SK-N-SH (cell line): ENCODE results near the gene ZCCHC2. TPM values are rescaled to one million over a fixed set of nuclear protein-coding genes. Genes with fewer than 3 reads are reported as not detected.

ENCODE experiments used
- CTCF ChIA-PET: fragments of 300-600, 350-600 bp; formaldehyde crosslinking; extraction: SDS; loops from one replicate; lab custom pipeline; 2021; lab: Yijun Ruan, JAX
- POLR2A ChIA-PET: fragments of 350-600 bp; sonication (Branson Sonifier 250); formaldehyde crosslinking; extraction: SDS; loops from one replicate; lab custom pipeline; 2020; ENCODE audit warnings: antibody characterized with exemption, inconsistent platforms; lab: Yijun Ruan, JAX
- DNase-seq: peaks from one replicate; pipeline ENCODE4 v3.0.0; 2012
- H2AFZ ChIP-seq: fragments of 200-600 bp; sonication (generic); 2 replicates; pipeline ENCODE4 v1.8.1; 2016; ENCODE audit warnings: antibody characterized with exemption, mild to moderate bottlenecking, low read depth
- H3F3A ChIP-seq: fragments of 200-600 bp; sonication (generic); replicated peaks from 2 replicates; pipeline ENCODE3; 2016; ENCODE audit warnings: antibody characterized with exemption, mild to moderate bottlenecking; ENCODE audit not compliant: insufficient read depth
- H3K27ac ChIP-seq, 2 experiments: fragments of 200-500 bp in 1 of 2; fragments of 200-600 bp in 1 of 2; sonication (Bioruptor generic) in 1 of 2; sonication (generic), shearing (Covaris generic) in 1 of 2; 2 replicates each; pipeline versions ENCODE4 v1.5.1 to v1.6.1; 2014 to 2016; ENCODE audit warnings: low read depth in 2 of 2, inconsistent platforms in 1 of 2, low read length in 1 of 2, mild to moderate bottlenecking in 1 of 2, mixed read lengths in 1 of 2
- H3K27me3 ChIP-seq: fragments of 200-600 bp; sonication (generic), shearing (Covaris generic); 2 replicates; pipeline ENCODE4 v1.6.1; 2016; ENCODE audit warnings: mixed run types; ENCODE audit not compliant: insufficient read depth
- H3K36me3 ChIP-seq, 2 experiments: fragments of 200-500 bp in 1 of 2; fragments of 200-600 bp in 1 of 2; sonication (Bioruptor generic) in 1 of 2; sonication (generic) in 1 of 2; replicated peaks in 1 of 2; 2 replicates each; pipeline versions ENCODE3 to v1.5.1; 2014 to 2016; ENCODE audit warnings: low read length in 1 of 2, mild to moderate bottlenecking in 1 of 2; ENCODE audit not compliant: insufficient read depth in 2 of 2, control insufficient read depth in 1 of 2
- H3K4me1 ChIP-seq, 2 experiments: fragments of 200-500 bp in 1 of 2; fragments of 200-600 bp in 1 of 2; sonication (Bioruptor generic) in 1 of 2; sonication (generic), shearing (Covaris generic) in 1 of 2; 2 replicates each; pipeline versions ENCODE4 v1.5.1 to v1.6.1; 2014 to 2016; ENCODE audit warnings: low read depth in 1 of 2, low read length in 1 of 2, mixed run types in 1 of 2; ENCODE audit not compliant: insufficient read depth in 2 of 2, control insufficient read depth in 1 of 2
- H3K4me2 ChIP-seq: fragments of 200-600 bp; sonication (generic), shearing (Covaris generic); 2 replicates; pipeline ENCODE4 v1.6.1; 2017; ENCODE audit warnings: mixed run types
- H3K4me3 ChIP-seq, 2 experiments: fragments of 200-500 bp in 1 of 2; fragments of 200-600 bp in 1 of 2; sonication (Bioruptor generic) in 1 of 2; sonication (generic), shearing (Covaris generic) in 1 of 2; 2 replicates each; pipeline versions ENCODE4 v1.5.1 to v1.8.1; 2014 to 2016; ENCODE audit warnings: low read depth in 2 of 2, inconsistent platforms in 1 of 2, low read length in 1 of 2, mild to moderate bottlenecking in 1 of 2, mixed read lengths in 1 of 2, moderate library complexity in 1 of 2
- H3K79me2 ChIP-seq: fragments of 200-600 bp; sonication (generic); 2 replicates; pipeline ENCODE4 v1.8.1; 2017; ENCODE audit warnings: mild to moderate bottlenecking; ENCODE audit not compliant: insufficient read depth
- H3K9ac ChIP-seq: fragments of 200-600 bp; sonication (generic); 2 replicates; pipeline ENCODE4 v1.6.1; 2017; ENCODE audit warnings: mixed run types
- H3K9me2 ChIP-seq: fragments of 200-600 bp; sonication (generic); 2 replicates; pipeline ENCODE4 v1.6.1; 2017; ENCODE audit warnings: mixed run types
- H3K9me3 ChIP-seq: fragments of 200-600 bp; sonication (generic); 2 replicates; pipeline ENCODE4 v1.6.1; 2017; ENCODE audit warnings: mixed run types, mild to moderate bottlenecking, moderate library complexity
- H4K20me1 ChIP-seq: fragments of 200-600 bp; sonication (generic); 2 replicates; pipeline ENCODE4 v1.6.1; 2017; ENCODE audit warnings: mild to moderate bottlenecking, mixed run types; ENCODE audit not compliant: insufficient read depth
- CHD2 ChIP-seq: fragments of 150-350 bp; IDR thresholded peaks from 2 replicates; pipeline ENCODE4 v1.6.1; 2018; ENCODE audit warnings: low read length; ENCODE audit not compliant: partially characterized antibody
- EZH2phosphoT487 ChIP-seq: fragments of 200-600 bp; sonication (generic); IDR thresholded peaks from 2 replicates; pipeline ENCODE4 v1.6.1; 2017; ENCODE audit warnings: low read depth, mixed run types, mild to moderate bottlenecking, antibody characterized with exemption, moderate library complexity, borderline replicate concordance
- FOSL2 ChIP-seq: IDR thresholded peaks from 2 replicates; pipeline ENCODE4 v1.4.0; 2012; ENCODE audit warnings: low read depth, mild to moderate bottlenecking, moderate library complexity, borderline replicate concordance
- FOXJ3 ChIP-seq: sonication (generic); formaldehyde crosslinking; IDR thresholded peaks from 2 replicates; pipeline ENCODE4 v1.5.1; 2020; ENCODE audit warnings: mild to moderate bottlenecking, missing genetic modification reagents
- GABPA ChIP-seq: IDR thresholded peaks from 2 replicates; pipeline ENCODE4 v1.4.0; 2012; ENCODE audit warnings: low read depth, mild to moderate bottlenecking
- GATA2 ChIP-seq: sonication (generic); formaldehyde crosslinking; IDR thresholded peaks from 2 replicates; pipeline ENCODE4 v1.5.0; 2020; ENCODE audit warnings: mild to moderate bottlenecking, missing genetic modification reagents
- JUND ChIP-seq: IDR thresholded peaks from 2 replicates; pipeline ENCODE4 v1.4.0; 2012
- MXI1 ChIP-seq: IDR thresholded peaks from 2 replicates; pipeline ENCODE4 v1.6.1; 2012; ENCODE audit warnings: mild to moderate bottlenecking, low read depth, low read length, improper control_type of control experiment
- NRF1 ChIP-seq: IDR thresholded peaks from 2 replicates; pipeline ENCODE4 v1.6.1; 2012; ENCODE audit warnings: low read depth, mild to moderate bottlenecking, low read length
- RAD21 ChIP-seq: IDR thresholded peaks from 2 replicates; pipeline ENCODE4 v1.6.1; 2012; ENCODE audit warnings: mild to moderate bottlenecking, low read length
- RCOR1 ChIP-seq: fragments of 150-350 bp; IDR thresholded peaks from 2 replicates; pipeline ENCODE4 v1.6.1; 2017; ENCODE audit warnings: antibody characterized with exemption, low read length
- SMC3 ChIP-seq: IDR thresholded peaks from 2 replicates; pipeline ENCODE4 v1.6.1; 2012; ENCODE audit warnings: low read depth, low read length, improper control_type of control experiment
- YY1 ChIP-seq: IDR thresholded peaks from 2 replicates; pipeline ENCODE4 v1.4.0; 2012; ENCODE audit warnings: low read depth, mild to moderate bottlenecking
- WGBS: methylation state at CpG from one replicate; pipeline ENCODE4 v1.1.6; 2017; ENCODE audit warnings: low lambda C conversion rate; 5-methylcytosine and 5-hydroxymethylcytosine counted together
- polyA plus RNA-seq, 3 experiments: library from polyadenylated mRNA; depleted of rRNA; stranded (reverse); fragments of >200 nt; gene quantifications; 2 replicates each; pipeline ENCODE4 v1.2.3, GENCODE V29; 2012
- TF ChIP-seq, protein P1 (sequence below): fragments of 200-600 bp; sonication (generic); IDR thresholded peaks from 2 replicates; pipeline ENCODE4 v1.6.1; 2017; ENCODE audit warnings: antibody characterized with exemption, mild to moderate bottlenecking, moderate library complexity
- TF ChIP-seq, protein P2 (sequence below): IDR thresholded peaks from 2 replicates; pipeline ENCODE4 v1.6.1; 2012; ENCODE audit warnings: mild to moderate bottlenecking, low read depth, low read length, moderate library complexity

ZCCHC2 gene
- polyA plus RNA-seq, 1 of the 3 experiments (the other 2 are of a cell fraction), result 7.3 TPM

DNA sequence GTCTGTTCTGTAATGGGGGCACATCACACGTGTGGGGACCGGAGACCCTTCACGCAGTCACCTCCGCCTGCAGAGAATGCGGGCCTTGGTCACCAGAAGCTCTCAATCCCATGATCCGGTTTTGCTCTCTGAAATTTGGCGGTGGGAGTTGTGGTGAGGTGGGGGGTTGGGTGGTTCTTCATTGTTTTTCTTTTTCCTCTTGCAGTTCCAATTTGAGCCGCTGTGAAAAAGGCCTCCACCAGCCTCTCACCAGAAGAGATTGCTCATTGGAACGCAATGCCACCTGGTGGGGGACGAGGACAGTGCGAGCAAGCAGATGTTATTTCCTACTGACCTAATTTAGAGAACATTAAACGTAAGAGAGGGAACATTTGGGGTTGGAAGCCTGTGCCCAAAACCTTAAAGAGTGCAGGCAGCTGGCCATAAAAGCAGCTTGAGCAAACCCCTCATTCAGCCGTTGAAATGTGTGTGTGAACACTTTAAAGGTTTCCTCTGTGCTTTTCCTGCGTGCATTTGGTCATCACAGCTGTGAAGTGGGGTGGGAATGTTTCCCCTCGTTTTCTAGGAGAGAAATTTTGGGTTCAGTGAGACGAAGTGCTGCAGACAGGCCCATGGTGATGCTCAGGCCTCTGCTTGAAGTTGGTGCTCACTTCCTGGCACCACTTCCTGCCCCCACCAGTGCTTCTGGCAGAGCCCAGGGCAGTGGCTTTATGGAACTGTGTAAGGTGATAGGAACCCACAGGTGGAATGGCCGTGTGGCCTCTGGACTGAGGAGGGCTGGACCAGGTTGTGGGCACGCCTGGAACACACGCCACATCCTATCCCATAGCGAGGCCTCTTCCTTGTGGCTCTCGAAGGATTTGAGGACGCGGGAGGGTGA, 61.7 kb downstream of the ZCCHC2 start:
- Histone ChIP-seq H3K4me2 (peak overlapping the region; percentile 57; the same call in 1 of the 2 replicates), H3K79me2 (no peaks in the 10 kb centered on the region), H3K9me2 (no peaks in the 10 kb centered on the region), H3K36me3 (no peaks in the 10 kb centered on the region), H2AFZ (peak overlapping the region; percentile 57; the same call in 1 of the 2 replicates), H3K9me3 (no peaks in the 10 kb centered on the region), H3F3A (no peaks in the 10 kb centered on the region), H3K4me1 (peaks cover 3 to 9% of the 10 kb centered on the region in 2 experiments; a peak in 2 of 4 replicates), H3K4me3 (peak overlapping the region; percentile 23 to 33), H3K9ac (no peak overlapping the region), H3K27ac (peak overlapping the region in 1 of 2 experiments; percentile 53; a peak in 1 of 4 replicates), H4K20me1 (no peaks in the 10 kb centered on the region), H3K27me3 (no peaks in the 10 kb centered on the region)
- 32% methylated on average over 23 of the region's 23 CpGs for WGBS
- peak; percentile 88 for DNase-seq
- ChIA-PET POLR2A (no interaction called here), CTCF (interaction anchor here (0.6 to 6.3 kb wide), 67 partner anchors 9 to 855 kb away, joined by 3 to 124 read pairs (median 4); partner anchors contain the start of genes PHLPP1, PIGN, RELCH and TNFRSF11A)
- peak; percentile 98 for TF ChIP-seq SMC3
- TF ChIP-seq NRF1, result peak; percentile 18; the same call in 1 of the 2 replicates
- TF ChIP-seq, protein P1, sequence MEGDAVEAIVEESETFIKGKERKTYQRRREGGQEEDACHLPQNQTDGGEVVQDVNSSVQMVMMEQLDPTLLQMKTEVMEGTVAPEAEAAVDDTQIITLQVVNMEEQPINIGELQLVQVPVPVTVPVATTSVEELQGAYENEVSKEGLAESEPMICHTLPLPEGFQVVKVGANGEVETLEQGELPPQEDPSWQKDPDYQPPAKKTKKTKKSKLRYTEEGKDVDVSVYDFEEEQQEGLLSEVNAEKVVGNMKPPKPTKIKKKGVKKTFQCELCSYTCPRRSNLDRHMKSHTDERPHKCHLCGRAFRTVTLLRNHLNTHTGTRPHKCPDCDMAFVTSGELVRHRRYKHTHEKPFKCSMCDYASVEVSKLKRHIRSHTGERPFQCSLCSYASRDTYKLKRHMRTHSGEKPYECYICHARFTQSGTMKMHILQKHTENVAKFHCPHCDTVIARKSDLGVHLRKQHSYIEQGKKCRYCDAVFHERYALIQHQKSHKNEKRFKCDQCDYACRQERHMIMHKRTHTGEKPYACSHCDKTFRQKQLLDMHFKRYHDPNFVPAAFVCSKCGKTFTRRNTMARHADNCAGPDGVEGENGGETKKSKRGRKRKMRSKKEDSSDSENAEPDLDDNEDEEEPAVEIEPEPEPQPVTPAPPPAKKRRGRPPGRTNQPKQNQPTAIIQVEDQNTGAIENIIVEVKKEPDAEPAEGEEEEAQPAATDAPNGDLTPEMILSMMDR, result peak; percentile 99
- no peak for TF ChIP-seq GABPA
- peak; percentile 40; the same call in 1 of the 2 replicates for TF ChIP-seq RCOR1
- TF ChIP-seq JUND, result no peak
- TF ChIP-seq CHD2, result peak; percentile 79
- peak; percentile 90 for TF ChIP-seq RAD21
- TF ChIP-seq MXI1, result peak; percentile 39; the same call in 1 of the 2 replicates

DNA sequence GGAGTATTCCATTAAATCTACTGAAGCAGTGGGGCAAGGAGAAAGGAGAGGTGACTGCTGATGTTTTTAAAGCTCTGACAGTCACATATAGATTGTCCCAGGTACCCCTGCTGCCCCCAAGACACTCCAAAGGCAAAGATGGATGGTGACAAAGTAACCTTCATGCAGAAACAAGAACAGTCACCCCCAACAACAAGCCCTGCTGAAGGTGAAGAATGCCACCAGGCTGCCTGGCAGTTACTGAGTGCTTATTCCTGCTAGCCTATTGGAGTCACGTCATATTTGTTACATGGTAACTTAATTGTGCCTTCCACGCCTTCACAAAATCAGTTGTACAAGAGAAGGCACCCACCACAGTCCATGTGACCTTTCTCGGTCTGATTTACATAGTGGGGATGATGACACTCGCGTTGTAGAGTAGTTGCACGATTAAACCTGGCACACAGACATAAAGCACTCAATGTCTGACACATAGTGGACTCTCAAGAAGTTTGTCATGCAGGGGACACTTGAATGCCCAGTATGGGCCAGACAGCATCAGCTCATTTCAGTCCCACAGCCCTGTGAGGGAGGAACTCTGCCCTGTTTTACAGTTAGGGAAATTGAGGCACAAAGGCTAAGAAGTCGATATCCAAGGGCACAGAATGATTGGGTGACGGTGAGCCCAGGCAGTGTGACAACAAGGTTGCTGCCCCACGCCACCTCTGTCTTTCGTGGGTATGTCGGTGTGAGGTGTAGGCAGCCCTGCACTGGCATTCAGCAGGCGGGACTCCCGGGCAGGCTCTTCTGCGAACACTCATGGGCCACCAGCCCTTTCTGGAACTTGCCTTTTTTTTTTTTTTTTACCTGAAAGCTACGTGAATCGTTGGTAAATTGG, 62.7 kb downstream of the ZCCHC2 start:
- peak overlapping the region; percentile 36; the same call in 1 of the 2 replicates for H3K4me2 ChIP-seq
- CTCF ChIA-PET, result interaction anchor here (0.6 to 6.3 kb wide), 46 partner anchors 9 to 1407 kb away, joined by 3 to 124 read pairs (median 4); partner anchors contain the start of genes PHLPP1 and TNFRSF11A
- no peaks in the 10 kb centered on the region for H3K36me3 ChIP-seq
- no peak overlapping the region; a peak in 1 of 4 replicates for H3K4me3 ChIP-seq
- H3K9me2 ChIP-seq, result no peaks in the 10 kb centered on the region
- TF ChIP-seq GATA2 (CRISPR knock-in tag) (no peak), EZH2phosphoT487 (no peak), FOSL2 (no peak), CHD2 (no peak), FOXJ3 (CRISPR knock-in tag) (no peak), YY1 (no peak), RCOR1 (no peak)
- TF ChIP-seq, protein P2, sequence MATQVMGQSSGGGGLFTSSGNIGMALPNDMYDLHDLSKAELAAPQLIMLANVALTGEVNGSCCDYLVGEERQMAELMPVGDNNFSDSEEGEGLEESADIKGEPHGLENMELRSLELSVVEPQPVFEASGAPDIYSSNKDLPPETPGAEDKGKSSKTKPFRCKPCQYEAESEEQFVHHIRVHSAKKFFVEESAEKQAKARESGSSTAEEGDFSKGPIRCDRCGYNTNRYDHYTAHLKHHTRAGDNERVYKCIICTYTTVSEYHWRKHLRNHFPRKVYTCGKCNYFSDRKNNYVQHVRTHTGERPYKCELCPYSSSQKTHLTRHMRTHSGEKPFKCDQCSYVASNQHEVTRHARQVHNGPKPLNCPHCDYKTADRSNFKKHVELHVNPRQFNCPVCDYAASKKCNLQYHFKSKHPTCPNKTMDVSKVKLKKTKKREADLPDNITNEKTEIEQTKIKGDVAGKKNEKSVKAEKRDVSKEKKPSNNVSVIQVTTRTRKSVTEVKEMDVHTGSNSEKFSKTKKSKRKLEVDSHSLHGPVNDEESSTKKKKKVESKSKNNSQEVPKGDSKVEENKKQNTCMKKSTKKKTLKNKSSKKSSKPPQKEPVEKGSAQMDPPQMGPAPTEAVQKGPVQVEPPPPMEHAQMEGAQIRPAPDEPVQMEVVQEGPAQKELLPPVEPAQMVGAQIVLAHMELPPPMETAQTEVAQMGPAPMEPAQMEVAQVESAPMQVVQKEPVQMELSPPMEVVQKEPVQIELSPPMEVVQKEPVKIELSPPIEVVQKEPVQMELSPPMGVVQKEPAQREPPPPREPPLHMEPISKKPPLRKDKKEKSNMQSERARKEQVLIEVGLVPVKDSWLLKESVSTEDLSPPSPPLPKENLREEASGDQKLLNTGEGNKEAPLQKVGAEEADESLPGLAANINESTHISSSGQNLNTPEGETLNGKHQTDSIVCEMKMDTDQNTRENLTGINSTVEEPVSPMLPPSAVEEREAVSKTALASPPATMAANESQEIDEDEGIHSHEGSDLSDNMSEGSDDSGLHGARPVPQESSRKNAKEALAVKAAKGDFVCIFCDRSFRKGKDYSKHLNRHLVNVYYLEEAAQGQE, result no peak
- TF ChIP-seq, protein P1, result no peak
- H3F3A ChIP-seq, result no peaks in the 10 kb centered on the region
- 69% methylated on average over 16 of the region's 16 CpGs for WGBS
- H3K27me3 ChIP-seq, result no peaks in the 10 kb centered on the region
- no peaks in the 10 kb centered on the region for H3K79me2 ChIP-seq
- H3K4me1 ChIP-seq, result peaks cover 3 to 9% of the 10 kb centered on the region in 2 experiments; a peak in 2 of 4 replicates
- no peak overlapping the region for H3K27ac ChIP-seq
- H3K9me3 ChIP-seq, result no peaks in the 10 kb centered on the region
- no peaks in the 10 kb centered on the region for H4K20me1 ChIP-seq
- no peak for DNase-seq
- no peak overlapping the region for H2AFZ ChIP-seq
- no peak overlapping the region for H3K9ac ChIP-seq
- POLR2A ChIA-PET, result no interaction called here
